HCT116 (cell line): ENCODE data around the gene RBP5.

Source experiments
- CTCF ChIP-seq, 3 experiments: fragments of 200-600 bp in 1 of 3; sonication (generic) in 1 of 3; IDR thresholded peaks in 2 of 3; conservative IDR thresholded peaks in 1 of 3; 2 replicates each; pipeline ENCODE4 v1.5.1; 2012 to 2017; ENCODE audit warnings: low read depth in 2 of 3, low read length in 2 of 3, antibody characterized with exemption in 1 of 3, borderline replicate concordance in 1 of 3, control low read depth in 1 of 3, mild to moderate bottlenecking in 1 of 3, mixed read lengths in 1 of 3, mixed run types in 1 of 3, moderate library complexity in 1 of 3; ENCODE audit not compliant: insufficient read depth in 1 of 3
- MAX ChIP-seq: IDR thresholded peaks from 2 replicates; pipeline ENCODE4 v1.6.1; 2012
- POLR2AphosphoS5 ChIP-seq: IDR thresholded peaks from 2 replicates; pipeline ENCODE4 v1.6.1; 2011; ENCODE audit warnings: mild to moderate bottlenecking, low read depth, low read length, moderate library complexity
- YY1 ChIP-seq: IDR thresholded peaks from 2 replicates; pipeline ENCODE4 v1.6.1; 2011; ENCODE audit warnings: low read length, low read depth, moderate library complexity, mild to moderate bottlenecking; ENCODE audit not compliant: insufficient replicate concordance; ENCODE audit errors: extremely low read depth
- ZNF274 ChIP-seq: fragments of 200-500 bp; sonication (Bioruptor generic); IDR thresholded peaks from 2 replicates; pipeline ENCODE4 v1.6.1; 2014; ENCODE audit warnings: mild to moderate bottlenecking, low read depth, low read length, inconsistent platforms

- no peak for TF ChIP-seq YY1
- TF ChIP-seq CTCF (IDR thresholded peaks at IDR 0.05 in 2 of 3, conservative IDR thresholded peaks at IDR 0.05 in 1 of 3; ENCODE audit: borderline replicate concordance in 1 of 3, insufficient read depth in 1 of 3, low read depth in 2 of 3, low read length in 2 of 3): peak; percentile 84 to 89 (median 87)
- no peak for TF ChIP-seq ZNF274
- TF ChIP-seq MAX: no peak
- TF ChIP-seq POLR2AphosphoS5: no peak
Measured at GRCh38 chr12:7092229-7092985, 36.3 kb downstream of the RBP5 start, which contains the start of gene C1R.
